Left lung (tissue), 10 donors: ENCODE data around the gene ARFIP1. TPM values are rescaled to one million over a fixed set of nuclear protein-coding genes. Genes with fewer than 3 reads are reported as not detected.

ENCODE experiments used
- ATAC-seq: fragments of 200-7000 bp; cut with Tn5 transposase; one replicate; pipeline ENCODE4 v1.9.1; 2020; ENCODE audit warnings: moderate library complexity
- DNase-seq, 4 donors: peaks; one replicate each; pipeline ENCODE4 v3.0.0-alpha.2; 2013 to 2020
- H3K27ac ChIP-seq, 2 donors: fragments of 200-600 bp; sonication (generic) in 1 of 2; one replicate each; pipeline versions ENCODE4 v1.5.0 to v1.8.0; 2020 to 2021
- H3K27me3 ChIP-seq, 2 donors: fragments of 200-600 bp; sonication (generic) in 1 of 2; one replicate each; pipeline versions ENCODE4 v1.5.0 to v1.8.0; 2020 to 2021
- H3K36me3 ChIP-seq, 2 donors: fragments of 200-600 bp; sonication (generic) in 1 of 2; one replicate each; pipeline versions ENCODE4 v1.5.0 to v1.8.0; 2020 to 2021
- H3K4me1 ChIP-seq, 2 donors: fragments of 200-600 bp; one replicate each; pipeline ENCODE4 v1.8.0; 2021
- H3K4me3 ChIP-seq, 2 donors: fragments of 200-600 bp; sonication (generic) in 1 of 2; one replicate each; pipeline versions ENCODE4 v1.5.0 to v1.8.0; 2020 to 2021; ENCODE audit warnings: mild to moderate bottlenecking in 1 of 2
- H3K9me3 ChIP-seq, 2 donors: fragments of 200-600 bp; sonication (generic) in 1 of 2; one replicate each; pipeline versions ENCODE4 v1.5.0 to v1.8.0; 2020 to 2021
- intact Hi-C, 2 donors: fragments of 100-400 bp; cut with DNase I; formaldehyde crosslinking; loops; one replicate each; pipeline versions ENCODE4 v1.11.2 to v1.14.2; 2022
- polyA plus RNA-seq, 6 donors: library from polyadenylated mRNA; unstranded; fragments of 120-200 nt; gene quantifications; one replicate each; pipeline ENCODE4 v1.2.1, GENCODE V29; 2013; ENCODE audit not compliant: insufficient read length in 6 of 6
- total RNA-seq, 2 donors: library from RNA; stranded (reverse); fragmentation: NEBNext Ultra II Directional; extraction: Animal tissue kit (Norgen Biotek cat#: 25700); gene quantifications; one replicate each; pipeline ENCODE4 v1.2.1, GENCODE V29; 2021
- TF ChIP-seq, protein P1 (sequence below), 2 donors: fragments of 200-600 bp; sonication (generic) in 1 of 2; IDR thresholded peaks; one replicate each; pipeline versions ENCODE4 v1.5.0 to v1.8.0; 2021; ENCODE audit warnings: antibody characterized with exemption in 2 of 2
- donor health status: DM: no; HTN: yes; CAD: no.
- donor health status: DM: no; HTN: no; CAD: no.

The ARFIP1 gene
- total and polyA plus RNA-seq, 8 donors: 34.7 to 48.9 (median 45.5) TPM

DNA sequence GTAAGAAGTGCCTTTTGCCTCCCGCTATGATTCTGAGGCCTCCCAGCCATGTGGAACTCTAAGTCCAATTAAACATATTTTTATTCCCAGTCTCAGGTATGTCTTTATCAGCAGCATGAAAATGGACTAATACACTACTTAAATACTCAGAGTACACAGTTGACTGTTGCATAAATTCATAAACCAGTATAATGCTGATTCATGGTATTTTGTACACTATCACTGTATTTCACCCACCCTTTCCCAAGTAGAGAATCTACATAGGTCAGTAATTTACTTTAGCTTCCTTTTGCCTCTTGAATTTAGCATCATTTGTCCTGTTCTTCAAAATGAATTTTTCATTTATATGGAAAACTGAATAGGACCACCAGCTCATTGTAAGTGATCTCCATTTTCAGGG, 98.1 kb downstream of the ARFIP1 start:
- DNase-seq (no peak), ATAC-seq (no peak)
- H3K27me3 ChIP-seq: no peaks in the 10 kb centered on the region
- H3K27ac ChIP-seq: no peak overlapping the region
- H3K9me3 ChIP-seq: peaks cover 0 to 7% of the 10 kb centered on the region in 2 donors
- intact Hi-C loops: no loop called here
- peaks cover 0 to 26% of the 10 kb centered on the region in 2 donors for H3K36me3 ChIP-seq
- H3K4me3 ChIP-seq: no peak overlapping the region
- TF ChIP-seq, protein P1, sequence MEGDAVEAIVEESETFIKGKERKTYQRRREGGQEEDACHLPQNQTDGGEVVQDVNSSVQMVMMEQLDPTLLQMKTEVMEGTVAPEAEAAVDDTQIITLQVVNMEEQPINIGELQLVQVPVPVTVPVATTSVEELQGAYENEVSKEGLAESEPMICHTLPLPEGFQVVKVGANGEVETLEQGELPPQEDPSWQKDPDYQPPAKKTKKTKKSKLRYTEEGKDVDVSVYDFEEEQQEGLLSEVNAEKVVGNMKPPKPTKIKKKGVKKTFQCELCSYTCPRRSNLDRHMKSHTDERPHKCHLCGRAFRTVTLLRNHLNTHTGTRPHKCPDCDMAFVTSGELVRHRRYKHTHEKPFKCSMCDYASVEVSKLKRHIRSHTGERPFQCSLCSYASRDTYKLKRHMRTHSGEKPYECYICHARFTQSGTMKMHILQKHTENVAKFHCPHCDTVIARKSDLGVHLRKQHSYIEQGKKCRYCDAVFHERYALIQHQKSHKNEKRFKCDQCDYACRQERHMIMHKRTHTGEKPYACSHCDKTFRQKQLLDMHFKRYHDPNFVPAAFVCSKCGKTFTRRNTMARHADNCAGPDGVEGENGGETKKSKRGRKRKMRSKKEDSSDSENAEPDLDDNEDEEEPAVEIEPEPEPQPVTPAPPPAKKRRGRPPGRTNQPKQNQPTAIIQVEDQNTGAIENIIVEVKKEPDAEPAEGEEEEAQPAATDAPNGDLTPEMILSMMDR (IDR thresholded peaks at IDR 0.05): no peak
- no peaks in the 10 kb centered on the region for H3K4me1 ChIP-seq

GRCh38 chr4:152880263-152880662, 100.5 kb downstream of the ARFIP1 start:
- DNase-seq (no peak), ATAC-seq (no peak)
- Histone ChIP-seq H3K4me3 (no peak overlapping the region), H3K4me1 (no peaks in the 10 kb centered on the region), H3K36me3 (peaks cover 0 to 21% of the 10 kb centered on the region in 2 donors), H3K27ac (no peak overlapping the region), H3K9me3 (peaks cover 0 to 7% of the 10 kb centered on the region in 2 donors), H3K27me3 (no peaks in the 10 kb centered on the region)
- TF ChIP-seq, protein P1 (IDR thresholded peaks at IDR 0.05): no peak
- intact Hi-C loops: no loop called here

GRCh38 chr4:152881974-152882373, 102.2 kb downstream of the ARFIP1 start:
- Histone ChIP-seq H3K4me3 (no peak overlapping the region), H3K9me3 (peaks cover 0 to 2% of the 10 kb centered on the region in 2 donors), H3K4me1 (no peaks in the 10 kb centered on the region), H3K27ac (no peak overlapping the region), H3K27me3 (no peaks in the 10 kb centered on the region), H3K36me3 (peaks cover 0 to 7% of the 10 kb centered on the region in 2 donors)
- intact Hi-C loops: no loop called here
- no peak for ATAC-seq
- DNase-seq: peak in 1 of 4 donors; percentile 14
- TF ChIP-seq, protein P1 (IDR thresholded peaks at IDR 0.05): no peak

DNA sequence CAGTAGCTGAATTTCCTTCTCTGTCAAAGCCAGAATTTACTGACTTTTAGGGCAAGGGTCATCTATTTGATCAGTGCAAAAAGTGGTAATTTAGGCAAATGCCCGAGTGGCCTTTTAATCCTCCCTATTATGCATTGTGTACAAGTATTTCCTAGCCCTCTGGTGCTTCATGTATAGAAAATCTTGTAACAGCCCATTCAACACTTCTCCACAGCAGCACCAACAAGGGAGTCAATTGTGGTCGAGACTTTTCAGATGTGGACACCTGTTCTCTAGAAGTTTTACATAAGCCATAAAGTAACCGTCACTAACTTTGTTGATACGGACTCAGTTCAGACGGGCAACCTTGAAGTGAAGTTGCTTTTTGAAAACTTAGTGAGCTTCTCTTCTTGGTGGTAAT, 105.4 kb downstream of the ARFIP1 start:
- intact Hi-C loops: no loop called here
- DNase-seq: no peak
- Histone ChIP-seq H3K4me3 (no peak overlapping the region), H3K9me3 (no peaks in the 10 kb centered on the region), H3K27ac (no peak overlapping the region), H3K27me3 (no peaks in the 10 kb centered on the region), H3K4me1 (no peaks in the 10 kb centered on the region), H3K36me3 (peaks cover 0 to 14% of the 10 kb centered on the region in 2 donors)
- ATAC-seq: no peak
- TF ChIP-seq, protein P1 (IDR thresholded peaks at IDR 0.05): no peak

GRCh38 chr4:152886201-152886600, 106.4 kb downstream of the ARFIP1 start:
- DNase-seq (no peak), ATAC-seq (no peak)
- intact Hi-C loops: no loop called here
- H3K27me3 ChIP-seq: no peaks in the 10 kb centered on the region
- no peak overlapping the region for H3K27ac ChIP-seq
- peaks cover 0 to 24% of the 10 kb centered on the region in 2 donors for H3K36me3 ChIP-seq
- H3K4me3 ChIP-seq: no peak overlapping the region
- TF ChIP-seq, protein P1 (IDR thresholded peaks at IDR 0.05): no peak
- H3K9me3 ChIP-seq: no peaks in the 10 kb centered on the region
- no peaks in the 10 kb centered on the region for H3K4me1 ChIP-seq
